CD14-positive monocyte (primary cell): ENCODE measurements around the gene CD151. TPM values are rescaled to one million over a fixed set of nuclear protein-coding genes. Genes with fewer than 3 reads are reported as not detected.

ENCODE experiments used
- DNase-seq, 3 donors: peaks; one replicate each; pipeline ENCODE4 v3.0.0-alpha.2; 2011 to 2022
- H2AFZ ChIP-seq: 2 replicates; pipeline ENCODE4 v1.6.0; 2012; ENCODE audit warnings: mild to moderate bottlenecking, low read depth, low read length, inconsistent platforms; ENCODE audit not compliant: insufficient read depth, poor library complexity, severe bottlenecking
- H3K27ac ChIP-seq, 2 donors: 1 replicate in 1 of 2; 2 replicates in 1 of 2; pipeline ENCODE4 v1.5.1; 2012 to 2013; ENCODE audit warnings: low read length in 2 of 2, control low read depth in 1 of 2, inconsistent platforms in 1 of 2, low read depth in 1 of 2, mild to moderate bottlenecking in 1 of 2
- H3K27me3 ChIP-seq, 2 donors: one replicate each; pipeline versions ENCODE4 v1.6.0 to v1.6.1; 2011 to 2013; ENCODE audit warnings: low read length in 2 of 2; ENCODE audit not compliant: control insufficient read depth in 2 of 2, insufficient read depth in 2 of 2
- H3K36me3 ChIP-seq, 2 donors: replicated peaks in 1 of 2; 1 replicate in 1 of 2; 2 replicates in 1 of 2; pipeline versions ENCODE4 v1.5.1 to v1.6.1; 2012 to 2013; ENCODE audit warnings: low read length in 2 of 2, control low read depth in 1 of 2, inconsistent platforms in 1 of 2, mild to moderate bottlenecking in 1 of 2; ENCODE audit not compliant: insufficient read depth in 2 of 2, control insufficient read depth in 1 of 2
- H3K4me1 ChIP-seq, 2 donors: 1 replicate in 1 of 2; 2 replicates in 1 of 2; pipeline versions ENCODE4 v1.5.1 to v1.6.1; 2012 to 2013; ENCODE audit warnings: low read length in 2 of 2, control low read depth in 1 of 2, inconsistent platforms in 1 of 2, mild to moderate bottlenecking in 1 of 2, moderate library complexity in 1 of 2; ENCODE audit not compliant: insufficient read depth in 2 of 2, control insufficient read depth in 1 of 2
- H3K4me2 ChIP-seq: replicated peaks from 2 replicates; pipeline ENCODE3; 2012; ENCODE audit warnings: low read length, moderate library complexity, mild to moderate bottlenecking; ENCODE audit not compliant: poor library complexity, severe bottlenecking; ENCODE audit errors: extremely low read depth
- H3K4me3 ChIP-seq, 3 experiments: fragments of 200-600 bp in 1 of 3; sonication (generic) in 1 of 3; replicated peaks in 1 of 3; 1 replicate in 2 of 3; 2 replicates in 1 of 3; pipeline ENCODE4 v1.5.1; 2011 to 2013; ENCODE audit warnings: low read length in 3 of 3, mild to moderate bottlenecking in 3 of 3, control low read depth in 2 of 3, low read depth in 2 of 3, inconsistent platforms in 1 of 3, moderate library complexity in 1 of 3
- H3K79me2 ChIP-seq: 2 replicates; pipeline ENCODE4 v1.6.0; 2012; ENCODE audit warnings: mild to moderate bottlenecking, control low read depth, inconsistent platforms, low read length, moderate library complexity; ENCODE audit not compliant: insufficient read depth
- H3K9ac ChIP-seq: 2 replicates; pipeline ENCODE4 v1.6.0; 2017; ENCODE audit warnings: low read length, mild to moderate bottlenecking; ENCODE audit not compliant: insufficient read depth, poor library complexity, severe bottlenecking
- H3K9me3 ChIP-seq, 2 donors: replicated peaks in 1 of 2; 1 replicate in 1 of 2; 2 replicates in 1 of 2; pipeline versions ENCODE4 v1.5.1 to v1.6.1; 2012 to 2013; ENCODE audit warnings: low read length in 2 of 2, control low read depth in 1 of 2; ENCODE audit not compliant: control insufficient read depth in 1 of 2, insufficient read depth in 1 of 2
- H4K20me1 ChIP-seq: 2 replicates; pipeline ENCODE4 v1.6.0; 2012; ENCODE audit warnings: mild to moderate bottlenecking, low read length, control low read depth, moderate library complexity; ENCODE audit not compliant: insufficient read depth
- H3K27ac Mint-ChIP-seq, 7 donors: one replicate each; pipeline ENCODE4 v1.8.0; 2020; ENCODE audit warnings: mild to moderate bottlenecking in 7 of 7, mixed read lengths in 7 of 7, moderate library complexity in 6 of 7, inconsistent platforms in 2 of 7
- H3K27me3 Mint-ChIP-seq, 3 donors: one replicate each; pipeline ENCODE4 v1.8.0; 2021 to 2022; ENCODE audit warnings: low read depth in 3 of 3, mild to moderate bottlenecking in 3 of 3, mixed read lengths in 3 of 3, moderate library complexity in 3 of 3, inconsistent platforms in 1 of 3
- H3K36me3 Mint-ChIP-seq, 2 donors: one replicate each; pipeline ENCODE4 v1.8.0; 2020; ENCODE audit warnings: mixed read lengths in 2 of 2, inconsistent platforms in 1 of 2, mild to moderate bottlenecking in 1 of 2
- H3K4me1 Mint-ChIP-seq: one replicate; pipeline ENCODE4 v1.8.0; 2020; ENCODE audit warnings: mild to moderate bottlenecking, mixed read lengths
- H3K4me3 Mint-ChIP-seq, 2 donors: one replicate each; pipeline ENCODE4 v1.8.0; 2020; ENCODE audit warnings: mild to moderate bottlenecking in 2 of 2, mixed read lengths in 2 of 2, moderate library complexity in 1 of 2
- H3K9me3 Mint-ChIP-seq, 7 donors: one replicate each; pipeline ENCODE4 v1.8.0; 2020 to 2022; ENCODE audit warnings: mixed read lengths in 7 of 7, mild to moderate bottlenecking in 6 of 7, moderate library complexity in 6 of 7, inconsistent platforms in 2 of 7
- WGBS: methylation state at CpG from one replicate; pipeline ENCODE4 v1.1.5; 2013; ENCODE audit warnings: missing lambda C conversion rate; ENCODE audit not compliant: insufficient coverage; 5-methylcytosine and 5-hydroxymethylcytosine counted together
- intact Hi-C, 2 donors: fragments of 100-400 bp; cut with micrococcal nuclease; formaldehyde crosslinking; loops; one replicate each; pipeline versions ENCODE4 v1.15.0 to v1.15.1; 2023
- polyA plus RNA-seq, 3 donors: library from polyadenylated mRNA; depleted of rRNA in 1 of 3; unstranded in 2 of 3; stranded (reverse) in 1 of 3; fragments of 300-500 nt in 2 of 3; fragments of >200 nt in 1 of 3; fragmentation: Illumina TruSeq in 2 of 3; gene quantifications; 1 replicate in 2 of 3; 2 replicates in 1 of 3; pipeline ENCODE4 v1.2.3, GENCODE V29; 2012 to 2021
- TF ChIP-seq, protein P1 (sequence below): fragments of 200-600 bp; IDR thresholded peaks from one replicate; pipeline ENCODE4 v1.8.0; 2022; ENCODE audit warnings: antibody characterized with exemption, mild to moderate bottlenecking

Gene CD151
- polyA plus RNA-seq, 3 donors: 18.1 to 200 (median 57.4) TPM

DNA sequence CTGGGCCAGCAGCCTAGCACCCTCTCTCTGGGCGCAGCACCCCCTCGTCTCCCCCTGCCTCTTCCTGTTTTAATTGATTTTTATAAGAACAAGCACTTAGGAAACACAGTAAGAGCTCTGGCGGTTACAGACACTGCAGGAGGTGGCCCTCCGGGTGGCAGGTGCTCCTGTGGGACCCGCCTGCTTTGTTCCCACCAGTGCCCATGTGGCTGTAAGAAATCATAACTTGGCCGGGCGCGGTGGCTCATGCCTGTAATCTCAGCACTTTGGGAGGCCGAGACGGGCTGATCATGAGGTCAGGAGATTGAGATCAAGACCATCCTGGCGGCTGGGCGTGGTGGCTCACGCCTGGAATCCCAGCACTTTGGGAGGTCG, 28.3 kb downstream of the CD151 start:
- TF ChIP-seq, protein P1, sequence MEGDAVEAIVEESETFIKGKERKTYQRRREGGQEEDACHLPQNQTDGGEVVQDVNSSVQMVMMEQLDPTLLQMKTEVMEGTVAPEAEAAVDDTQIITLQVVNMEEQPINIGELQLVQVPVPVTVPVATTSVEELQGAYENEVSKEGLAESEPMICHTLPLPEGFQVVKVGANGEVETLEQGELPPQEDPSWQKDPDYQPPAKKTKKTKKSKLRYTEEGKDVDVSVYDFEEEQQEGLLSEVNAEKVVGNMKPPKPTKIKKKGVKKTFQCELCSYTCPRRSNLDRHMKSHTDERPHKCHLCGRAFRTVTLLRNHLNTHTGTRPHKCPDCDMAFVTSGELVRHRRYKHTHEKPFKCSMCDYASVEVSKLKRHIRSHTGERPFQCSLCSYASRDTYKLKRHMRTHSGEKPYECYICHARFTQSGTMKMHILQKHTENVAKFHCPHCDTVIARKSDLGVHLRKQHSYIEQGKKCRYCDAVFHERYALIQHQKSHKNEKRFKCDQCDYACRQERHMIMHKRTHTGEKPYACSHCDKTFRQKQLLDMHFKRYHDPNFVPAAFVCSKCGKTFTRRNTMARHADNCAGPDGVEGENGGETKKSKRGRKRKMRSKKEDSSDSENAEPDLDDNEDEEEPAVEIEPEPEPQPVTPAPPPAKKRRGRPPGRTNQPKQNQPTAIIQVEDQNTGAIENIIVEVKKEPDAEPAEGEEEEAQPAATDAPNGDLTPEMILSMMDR: no peak
- Histone ChIP-seq H3K4me2 (no peak overlapping the region), H3K4me1 (no peaks in the 10 kb centered on the region), H3K27me3 (no peaks in the 10 kb centered on the region), H3K36me3 (peaks cover 3 to 6% of the 10 kb centered on the region in 2 donors), H3K9me3 (no peaks in the 10 kb centered on the region), H4K20me1 (peaks cover 41% of the 10 kb centered on the region), H3K9ac (no peak overlapping the region), H3K4me3 (no peak overlapping the region), H3K79me2 (no peaks in the 10 kb centered on the region), H2AFZ (no peak overlapping the region), H3K27ac (no peak overlapping the region)
- peak overlapping the region in 1 of 7 donors; percentile 63 for H3K27ac Mint-ChIP-seq
- no peak for DNase-seq
- H3K9me3 Mint-ChIP-seq: peaks cover 0 to 2% (median 0%) of the 10 kb centered on the region in 7 donors
- H3K27me3 Mint-ChIP-seq: peaks cover 0 to 5% (median 2%) of the 10 kb centered on the region in 3 donors
- intact Hi-C loops: no loop called here
- WGBS: 92% methylated on average over 13 of the region's 14 CpGs
- H3K36me3 Mint-ChIP-seq: peaks cover 2 to 7% of the 10 kb centered on the region in 2 donors
- peaks cover 8% of the 10 kb centered on the region for H3K4me1 Mint-ChIP-seq
- H3K4me3 Mint-ChIP-seq: no peak overlapping the region

DNA sequence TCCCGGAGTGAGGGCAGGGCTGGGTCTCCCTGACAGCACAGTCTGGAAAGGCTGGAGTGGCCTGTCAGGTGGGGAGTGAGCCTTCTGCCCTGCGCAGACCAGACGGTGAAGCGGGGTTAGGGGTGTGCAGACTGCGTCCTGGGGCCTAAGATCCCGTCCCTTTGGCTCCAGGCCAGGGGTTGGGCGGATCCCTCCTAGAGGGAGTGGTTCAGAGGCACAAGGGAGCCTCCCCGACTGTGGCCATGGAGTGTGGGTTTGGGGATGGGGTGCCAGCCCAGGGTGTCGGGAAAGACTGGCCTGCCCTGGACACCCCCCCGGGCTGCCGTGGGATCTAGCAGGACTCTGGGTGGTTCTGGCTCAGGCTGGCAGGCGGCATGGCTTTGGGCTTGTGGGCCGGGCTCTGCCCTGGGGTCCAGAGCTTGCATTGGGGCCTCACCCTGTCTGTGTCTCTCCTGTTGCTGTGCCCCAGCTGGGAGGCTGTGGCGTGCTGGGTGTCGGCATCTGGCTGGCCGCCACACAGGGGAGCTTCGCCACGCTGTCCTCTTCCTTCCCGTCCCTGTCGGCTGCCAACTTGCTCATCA, 29.4 kb downstream of the CD151 start:
- H4K20me1 ChIP-seq: peaks cover 33% of the 10 kb centered on the region
- H3K4me1 Mint-ChIP-seq: peaks cover 5% of the 10 kb centered on the region
- no peak overlapping the region for H3K4me2 ChIP-seq
- peaks cover 3 to 6% of the 10 kb centered on the region in 2 donors for H3K36me3 ChIP-seq
- TF ChIP-seq, protein P1: no peak
- intact Hi-C loops: no loop called here
- no peak overlapping the region for H3K4me3 ChIP-seq
- peaks cover 0 to 5% (median 2%) of the 10 kb centered on the region in 3 donors for H3K27me3 Mint-ChIP-seq
- H3K27ac ChIP-seq: no peak overlapping the region
- H3K4me1 ChIP-seq: no peaks in the 10 kb centered on the region
- 75% methylated on average over 19 of the region's 20 CpGs for WGBS
- no peaks in the 10 kb centered on the region for H3K27me3 ChIP-seq
- no peak overlapping the region for H3K4me3 Mint-ChIP-seq
- no peak overlapping the region for H3K27ac Mint-ChIP-seq
- no peak overlapping the region for H2AFZ ChIP-seq
- DNase-seq: no peak
- peaks cover 2 to 7% of the 10 kb centered on the region in 2 donors for H3K36me3 Mint-ChIP-seq
- no peaks in the 10 kb centered on the region for H3K79me2 ChIP-seq
- H3K9me3 Mint-ChIP-seq: peaks cover 0 to 2% (median 0%) of the 10 kb centered on the region in 7 donors
- no peaks in the 10 kb centered on the region for H3K9me3 ChIP-seq
- no peak overlapping the region for H3K9ac ChIP-seq
